ENCODE data around the gene STKLD1.

DNA sequence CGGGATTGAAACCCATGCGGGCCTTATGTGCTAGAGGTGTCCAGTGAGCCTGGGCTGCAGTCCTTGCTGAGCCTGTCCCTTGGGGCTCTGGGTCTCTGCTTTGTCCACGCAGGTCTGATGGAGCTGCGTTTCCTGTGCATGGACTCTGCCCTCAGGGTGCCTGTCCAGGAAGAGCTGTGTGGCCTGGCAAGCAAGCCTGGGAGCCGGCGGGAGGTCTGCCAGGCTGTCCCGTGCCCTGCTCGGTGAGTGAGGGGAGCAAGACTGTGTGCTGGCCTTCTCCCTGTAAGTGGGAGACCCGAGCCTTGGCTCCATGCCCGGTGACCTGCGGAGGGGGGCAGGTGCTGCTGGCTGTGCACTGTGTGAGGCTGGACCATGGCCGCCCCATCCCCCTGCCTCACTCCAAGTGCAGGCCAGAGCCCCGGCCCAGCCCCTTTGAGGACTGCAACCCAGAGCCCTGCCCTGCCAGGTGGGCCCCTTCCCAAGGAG is 72.4 kb downstream of the STKLD1 start:
- no peak for TF ChIP-seq CTCF (IDR thresholded peaks at IDR 0.05)
- no peak for TF ChIP-seq POLR2A (IDR thresholded peaks at IDR 0.05)

Measured in esophagus squamous epithelium (tissue), 4 donors.